HepG2 (cell line): ENCODE results near the gene CDYL. TPM values are rescaled to one million over a fixed set of nuclear protein-coding genes. Genes with fewer than 3 reads are reported as not detected.

Experiments
- ATAC-seq: fragments of 200-7000 bp; cut with Tn5 transposase; 3 replicates; pipeline ENCODE4 v1.9.1; 2020; ENCODE audit warnings: mild to moderate bottlenecking, moderate library complexity
- BruUV-seq: library from RNA; stranded (reverse); fragments of 400-500 nt; replicated peaks from 2 replicates; lab custom pipeline; 2021; lab: Mats Ljungman, UMichigan
- CTCF ChIA-PET: fragments of 300-600 bp; formaldehyde crosslinking; extraction: SDS; loops from one replicate; lab custom pipeline; 2021; ENCODE audit warnings: low total read pairs, inconsistent platforms, low intra/inter-chr PET ratio; lab: Yijun Ruan, JAX
- POLR2A ChIA-PET: fragments of 350-600 bp; sonication (Branson Sonifier 250); formaldehyde crosslinking; loops from one replicate; lab custom pipeline; 2020; ENCODE audit warnings: antibody characterized with exemption, inconsistent platforms; lab: Yijun Ruan, JAX
- DNase-seq: peaks from one replicate; pipeline ENCODE4 v3.0.0-alpha.2; 2015; ENCODE audit warnings: low spot score
- FAIRE-seq: peaks from 3 replicates; lab custom pipeline; 2011; peaks lifted over from hg19 to GRCh38; lab: Jason Lieb, UNC
- H2AFZ ChIP-seq: one replicate; pipeline ENCODE4 v1.6.1; 2011; ENCODE audit warnings: low read length, inconsistent platforms
- H3K27ac ChIP-seq: fragments of 300-600 bp; 3 replicates; pipeline ENCODE4 v1.8.0; 2011; ENCODE audit warnings: mixed run types, mild to moderate bottlenecking, mixed read lengths, low read length, inconsistent platforms; ENCODE audit not compliant: insufficient read depth; ENCODE audit errors: extremely low read length
- H3K27me3 ChIP-seq, 2 experiments: fragments of 200-600 bp in 1 of 2; 2 replicates in 1 of 2; 3 replicates in 1 of 2; pipeline versions ENCODE4 v1.6.0 to v1.8.0; 2011; ENCODE audit warnings: low read length in 2 of 2, mild to moderate bottlenecking in 2 of 2, moderate library complexity in 2 of 2, inconsistent platforms in 1 of 2; ENCODE audit not compliant: insufficient read depth in 2 of 2, control insufficient read depth in 1 of 2
- H3K36me3 ChIP-seq, 2 experiments: fragments of 200-600 bp in 1 of 2; replicated peaks in 1 of 2; 2 replicates in 1 of 2; 3 replicates in 1 of 2; pipeline versions ENCODE4 v1.5.1 to v1.8.0; 2011; ENCODE audit warnings: low read length in 2 of 2, inconsistent platforms in 1 of 2; ENCODE audit not compliant: insufficient read depth in 2 of 2, control insufficient read depth in 1 of 2
- H3K4me1 ChIP-seq: 2 replicates; pipeline ENCODE4 v1.5.1; 2012; ENCODE audit warnings: low read length, inconsistent platforms; ENCODE audit not compliant: insufficient read depth
- H3K4me2 ChIP-seq: 2 replicates; pipeline ENCODE4 v1.6.0; 2011; ENCODE audit warnings: low read depth, low read length, inconsistent platforms
- H3K4me3 ChIP-seq, 3 experiments: fragments of 200-600 bp in 1 of 3; sonication (generic), shearing (Covaris generic) in 1 of 3; replicated peaks in 1 of 3; 2 replicates each; pipeline ENCODE4 v1.5.1; 2011 to 2016; ENCODE audit warnings: low read length in 3 of 3, inconsistent platforms in 2 of 3, low read depth in 2 of 3, mild to moderate bottlenecking in 2 of 3, control low read depth in 1 of 3, mixed read lengths in 1 of 3; ENCODE audit not compliant: insufficient read depth in 1 of 3
- H3K79me2 ChIP-seq: one replicate; pipeline ENCODE4 v1.6.1; 2011; ENCODE audit warnings: low read length, inconsistent platforms; ENCODE audit not compliant: insufficient read depth
- H3K9ac ChIP-seq: 2 replicates; pipeline ENCODE4 v1.6.0; 2011; ENCODE audit warnings: mild to moderate bottlenecking, low read depth, low read length, inconsistent platforms; ENCODE audit not compliant: insufficient read depth
- H3K9me3 ChIP-seq: 2 replicates; pipeline ENCODE4 v1.5.1; 2012; ENCODE audit warnings: mild to moderate bottlenecking, low read length
- H4K20me1 ChIP-seq: 2 replicates; pipeline ENCODE4 v1.6.0; 2011; ENCODE audit warnings: inconsistent platforms, mild to moderate bottlenecking, low read length, moderate library complexity; ENCODE audit not compliant: insufficient read depth
- CBX1 ChIP-seq: IDR thresholded peaks from one replicate; pipeline ENCODE4 v1.6.1; 2016; ENCODE audit warnings: antibody characterized with exemption, low read depth
- DR1 ChIP-seq: sonication (generic); formaldehyde crosslinking; IDR thresholded peaks from 2 replicates; pipeline ENCODE4 v1.8.0; 2021; ENCODE audit warnings: mild to moderate bottlenecking, missing genetic modification reagents, inconsistent platforms
- ELF4 ChIP-seq: sonication (generic); formaldehyde crosslinking; IDR thresholded peaks from 2 replicates; pipeline ENCODE4 v1.5.0; 2020; ENCODE audit warnings: missing genetic modification reagents, mild to moderate bottlenecking, moderate library complexity, borderline replicate concordance
- HMG20A ChIP-seq: IDR thresholded peaks from 2 replicates; pipeline ENCODE4 v1.6.1; 2016; ENCODE audit warnings: borderline replicate concordance
- MIXL1 ChIP-seq: IDR thresholded peaks from 2 replicates; pipeline ENCODE4 v1.6.1; 2016
- NR3C1 ChIP-seq: sonication (generic); formaldehyde crosslinking; IDR thresholded peaks from 2 replicates; pipeline ENCODE4 v1.4.0; 2020; ENCODE audit warnings: missing genetic modification reagents
- RERE ChIP-seq: IDR thresholded peaks from 2 replicates; pipeline ENCODE4 v1.6.1; 2016; ENCODE audit warnings: low read depth, missing genetic modification reagents, missing compliant biosample characterization
- ZBTB37 ChIP-seq: sonication (generic); formaldehyde crosslinking; IDR thresholded peaks from 2 replicates; pipeline ENCODE4 v1.4.0; 2020; ENCODE audit warnings: mild to moderate bottlenecking, missing genetic modification reagents
- ZFP62 ChIP-seq: sonication (generic); formaldehyde crosslinking; IDR thresholded peaks from 2 replicates; pipeline ENCODE4 v1.4.0; 2020; ENCODE audit warnings: missing genetic modification reagents
- ZNF292 ChIP-seq: sonication (generic); formaldehyde crosslinking; IDR thresholded peaks from 2 replicates; pipeline ENCODE4 v1.8.1; 2022; ENCODE audit warnings: mild to moderate bottlenecking, low read depth, missing genetic modification reagents, borderline replicate concordance
- ZNF639 ChIP-seq: conservative IDR thresholded peaks from 2 replicates; pipeline ENCODE4 v1.6.1; 2018; ENCODE audit warnings: missing genetic modification reagents
- WGBS: methylation state at CpG from one replicate; pipeline ENCODE4 v1.1.6; 2017; ENCODE audit warnings: low lambda C conversion rate; 5-methylcytosine and 5-hydroxymethylcytosine counted together
- in situ Hi-C: cut with HindIII; loops from 2 replicates; pipeline ENCODE4 v1.10.0; 2017; ENCODE audit warnings: low pct_unique_long_range_greater_than_20kb; ENCODE audit not compliant: extremely low pct_ligation_motif_present
- intact Hi-C: fragments of 100-400 bp; cut with micrococcal nuclease; formaldehyde crosslinking; loops from one replicate; pipeline ENCODE4 v1.10.0; 2022; ENCODE audit not compliant: unreplicated experiment
- polyA plus RNA-seq, 8 experiments: library from polyadenylated mRNA; depleted of rRNA in 3 of 8; stranded (reverse) in 7 of 8; unstranded in 1 of 8; fragments of >200 nt; fragmentation: Illumina TruSeq in 4 of 8; extraction: Trizol in 4 of 8; gene quantifications; 2 replicates each; pipeline versions ENCODE4 v1.2.1 to v1.2.3, GENCODE V29; 2011 to 2016; ENCODE audit warnings: low read depth in 4 of 8, missing spikeins in 1 of 8, mixed read lengths in 1 of 8; ENCODE audit not compliant: insufficient read depth in 1 of 8
- total RNA-seq, 5 experiments: library from RNA; depleted of rRNA; stranded (reverse); fragments of >200 nt; fragmentation: Illumina TruSeq; extraction: Trizol; gene quantifications; 2 replicates each; pipeline ENCODE4 v1.2.3, GENCODE V29; 2016; ENCODE audit warnings: low read depth in 1 of 5

The CDYL gene
- total and polyA plus RNA-seq, 2 of the 13 experiments (the other 11 are each of a cell fraction or from before 2014, with no cell fraction given), result 22.8 to 105 TPM

GRCh38 chr6:4883298-4883697, 107.1 kb downstream of the CDYL start:
- in situ Hi-C loops (no loop called here), intact Hi-C loops (no loop called here)
- POLR2A ChIA-PET, result no interaction called here
- 100% methylated on average over 3 of the region's 3 CpGs for WGBS
- Histone ChIP-seq H2AFZ (no peak overlapping the region), H3K27me3 (no peaks in the 10 kb centered on the region), H3K27ac (no peak overlapping the region), H3K4me3 (no peak overlapping the region), H4K20me1 (peaks cover 14% of the 10 kb centered on the region; the same call in 1 of the 2 replicates), H3K9me3 (no peaks in the 10 kb centered on the region), H3K79me2 (peaks cover 52% of the 10 kb centered on the region), H3K36me3 (no peaks in the 10 kb centered on the region), H3K9ac (no peak overlapping the region), H3K4me2 (no peak overlapping the region), H3K4me1 (peaks cover 14% of the 10 kb centered on the region)
- no TSS peak for BruUV-seq
- ATAC-seq, result no peak
- CTCF ChIA-PET, result no interaction called here
- FAIRE-seq, result no peak
- DNase-seq, result no peak
- no peak for TF ChIP-seq CBX1
- TF ChIP-seq ZBTB37, result no peak
- TF ChIP-seq ZNF639 (CRISPR knock-in tag), result no peak
- TF ChIP-seq ZFP62 (CRISPR knock-in tag), result no peak
- TF ChIP-seq HMG20A (CRISPR knock-in tag), result no peak
- TF ChIP-seq ZNF292 (CRISPR knock-in tag), result no peak
- TF ChIP-seq RERE, result no peak
- no peak for TF ChIP-seq DR1
- TF ChIP-seq ELF4, result no peak
- no peak for TF ChIP-seq NR3C1 (CRISPR knock-in tag)
- TF ChIP-seq MIXL1, result no peak
